Coronary artery (tissue), 2 donors: ENCODE data around the gene NRGN.
A peak's percentile ranks its signal among the peaks of the same experiment; 100 is the strongest.

Source experiments
- DNase-seq: peaks from one replicate; pipeline ENCODE4 v3.0.0-alpha.2; 2017; ENCODE audit warnings: low spot score
- H3K27ac ChIP-seq, 2 donors: fragments of 200-600 bp; sonication (generic); one replicate each; pipeline ENCODE4 v1.5.1; 2016 to 2019
- H3K4me3 ChIP-seq: fragments of 200-600 bp; sonication (generic); 2 replicates; pipeline ENCODE4 v1.5.1; 2016; ENCODE audit warnings: mild to moderate bottlenecking, moderate library complexity
- CTCF ChIP-seq: fragments of 200-600 bp; sonication (generic); IDR thresholded peaks from one replicate; pipeline ENCODE4 v1.5.1; 2019; ENCODE audit warnings: antibody characterized with exemption

Gene NRGN

GRCh38 chr11:124751741-124752470 is 12.2 kb downstream of the NRGN start, which contains the start of gene VSIG2:
TSS of gene VSIG2 (minus strand) at chr11:124752255. CDS start at chr11:124752137, 118 bp downstream.
- no peak for DNase-seq
- H3K4me3 ChIP-seq, result no peak within 1 kb of the TSS
- peak within 1 kb of the TSS in 1 of 2 donors; percentile 65 for H3K27ac ChIP-seq
- no peak for TF ChIP-seq CTCF

GRCh38 chr11:124752471-124753102 is 12.8 kb downstream of the NRGN start:
- DNase-seq, result no peak
- no peak overlapping the region for H3K27ac ChIP-seq
- no peak for TF ChIP-seq CTCF
- H3K4me3 ChIP-seq, result no peak overlapping the region

GRCh38 chr11:124753205-124753604 is 13.5 kb downstream of the NRGN start:
- no peak for DNase-seq
- TF ChIP-seq CTCF, result no peak
- peak overlapping the region in 1 of 2 donors; percentile 65 for H3K27ac ChIP-seq

GRCh38 chr11:124753624-124754023 is 13.9 kb downstream of the NRGN start:
- Histone ChIP-seq H3K4me3 (no peak overlapping the region), H3K27ac (peak overlapping the region in 1 of 2 donors; percentile 65)
- no peak for TF ChIP-seq CTCF
- DNase-seq, result no peak

More at GRCh38 chr11:124753205-124753604, 13.5 kb downstream of the NRGN start:
- H3K4me3 ChIP-seq, result no peak overlapping the region

GRCh38 chr11:124754309-124754708 is 14.6 kb downstream of the NRGN start:
- DNase-seq, result no peak
- H3K27ac ChIP-seq, result peak overlapping the region in 1 of 2 donors; percentile 65
- no peak overlapping the region for H3K4me3 ChIP-seq
- TF ChIP-seq CTCF, result no peak

- peak overlapping the region in 1 of 2 donors; percentile 65 for H3K27ac ChIP-seq
- DNase-seq, result no peak
- H3K4me3 ChIP-seq, result no peak overlapping the region
- TF ChIP-seq CTCF, result no peak
These were observed 15.0 kb downstream of the NRGN start for GRCh38 chr11:124754710-124755109.
